Measurements from ENCODE around the gene MTR.

- no peak for TF ChIP-seq CTCF (IDR thresholded peaks at IDR 0.05)
- no peak for TF ChIP-seq ZFX (IDR thresholded peaks at IDR 0.05; ENCODE audit: borderline replicate concordance)
Measured at GRCh38 chr1:236760480-236760879, 34.6 kb upstream of the MTR start.
